SU-DHL-6 (cell line): ENCODE results near the gene BMP7.

Source experiments
- H2AFZ ChIP-seq: fragments of 200-600 bp; sonication (generic); 2 replicates; pipeline ENCODE4 v1.6.1; 2014; ENCODE audit warnings: low read depth, mild to moderate bottlenecking, moderate library complexity, mixed read lengths, antibody characterized with exemption, low read length; ENCODE audit not compliant: severe bottlenecking
- H3F3A ChIP-seq: fragments of 200-600 bp; shearing (Covaris generic); 2 replicates; pipeline ENCODE4 v1.6.0; 2016; ENCODE audit warnings: antibody characterized with exemption, mild to moderate bottlenecking; ENCODE audit not compliant: insufficient read depth
- H3K27ac ChIP-seq: fragments of 200-600 bp; sonication (generic); 2 replicates; pipeline ENCODE4 v1.5.1; 2016; ENCODE audit warnings: low read depth, mild to moderate bottlenecking, low read length, moderate library complexity, mixed read lengths
- H3K27me3 ChIP-seq: fragments of 200-600 bp; sonication (generic), shearing (Covaris generic); 2 replicates; pipeline ENCODE4 v1.6.0; 2014; ENCODE audit warnings: mild to moderate bottlenecking, low read length
- H3K36me3 ChIP-seq: fragments of 200-600 bp; sonication (generic); 2 replicates; pipeline ENCODE4 v1.6.1; 2014; ENCODE audit warnings: mild to moderate bottlenecking, low read length, mixed read lengths
- H3K4me2 ChIP-seq: fragments of 300-600, 200-600 bp; shearing (Covaris generic), sonication (generic); 2 replicates; pipeline ENCODE4 v1.6.0; 2014; ENCODE audit warnings: low read length, low read depth, mild to moderate bottlenecking; ENCODE audit not compliant: poor library complexity, severe bottlenecking
- H3K4me3 ChIP-seq: fragments of 200-600 bp; sonication (generic); 2 replicates; pipeline ENCODE4 v1.5.1; 2014; ENCODE audit warnings: antibody characterized with exemption, low read length, mild to moderate bottlenecking, mixed read lengths; ENCODE audit not compliant: insufficient read depth, poor library complexity, severe bottlenecking
- H3K79me2 ChIP-seq: fragments of 200-600 bp; sonication (generic); 2 replicates; pipeline ENCODE4 v1.6.1; 2014; ENCODE audit warnings: mild to moderate bottlenecking, low read length, moderate library complexity; ENCODE audit not compliant: insufficient read depth
- H3K9ac ChIP-seq: fragments of 200-600 bp; sonication (generic); 2 replicates; pipeline ENCODE4 v1.7.0; 2014; ENCODE audit warnings: mild to moderate bottlenecking, low read length
- H3K9me2 ChIP-seq: fragments of 200-600 bp; sonication (generic); replicated peaks from 2 replicates; pipeline ENCODE4 v1.6.1; 2014; ENCODE audit warnings: low read length; ENCODE audit not compliant: insufficient read depth
- H3K9me3 ChIP-seq: fragments of 200-600 bp; sonication (generic); 2 replicates; pipeline ENCODE4 v1.6.1; 2014; ENCODE audit warnings: low read length, mixed read lengths; ENCODE audit not compliant: insufficient read depth
- H4K20me1 ChIP-seq: fragments of 200-600 bp; sonication (generic); 2 replicates; pipeline ENCODE4 v1.6.1; 2014; ENCODE audit warnings: low read depth, mild to moderate bottlenecking, antibody characterized with exemption, low read length, moderate library complexity, mixed read lengths
- EZH2phosphoT487 ChIP-seq: fragments of 200-600 bp; sonication (generic), shearing (Covaris generic); conservative IDR thresholded peaks from 2 replicates; pipeline ENCODE4 v1.6.1; 2018; ENCODE audit warnings: mild to moderate bottlenecking, antibody characterized with exemption, low read length, moderate library complexity, mixed read lengths
- TF ChIP-seq, protein P1 (sequence below): fragments of 200-600 bp; sonication (generic); IDR thresholded peaks from one replicate; pipeline ENCODE4 v1.5.1; 2017; ENCODE audit warnings: antibody characterized with exemption, mild to moderate bottlenecking, low read length, moderate library complexity; ENCODE audit not compliant: insufficient read depth, poor library complexity, severe bottlenecking

BMP7 gene

DNA sequence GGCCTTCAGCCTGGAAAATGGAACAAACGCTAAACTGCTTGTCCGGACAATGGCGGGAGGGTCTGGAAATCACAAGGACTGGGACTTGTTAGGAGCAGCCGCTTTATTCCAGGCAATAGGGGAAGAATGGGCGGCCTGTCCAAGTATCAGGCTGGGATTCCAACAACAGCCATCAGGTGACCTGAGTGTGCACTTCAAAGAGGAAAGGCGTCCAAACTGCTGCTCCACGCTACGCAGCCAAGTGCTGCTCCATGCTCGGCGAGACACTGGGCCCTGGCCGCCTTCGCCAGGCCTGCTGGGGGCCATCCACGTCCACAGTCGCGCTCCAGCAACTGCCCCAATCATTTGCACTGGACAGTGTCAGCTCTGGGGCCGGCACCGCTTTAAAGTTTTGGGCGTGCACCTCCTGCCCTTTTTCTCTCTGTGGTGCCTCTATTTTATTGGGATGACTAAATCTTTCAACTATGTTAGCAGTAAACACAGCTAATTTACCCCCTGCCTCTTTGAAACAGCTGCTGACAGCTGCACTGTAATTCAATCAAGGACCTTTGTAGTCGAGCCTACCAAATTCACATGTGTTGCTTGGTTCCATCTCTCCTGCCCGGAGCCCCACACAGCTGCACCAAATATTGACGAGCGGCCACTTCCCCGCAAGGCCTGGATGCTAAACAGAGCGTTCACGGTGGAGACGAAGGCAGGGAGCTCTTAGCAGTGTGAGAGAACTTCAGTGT, 98.3 kb downstream of the BMP7 start:
- Histone ChIP-seq H3K27me3 (no peaks in the 10 kb centered on the region), H4K20me1 (no peaks in the 10 kb centered on the region), H3K4me3 (no peak overlapping the region), H3F3A (no peaks in the 10 kb centered on the region; the same call in 1 of the 2 replicates), H3K4me2 (no peak overlapping the region), H3K36me3 (peaks cover 8% of the 10 kb centered on the region), H3K9ac (no peak overlapping the region), H3K27ac (no peak overlapping the region), H2AFZ (no peak overlapping the region), H3K79me2 (no peaks in the 10 kb centered on the region), H3K9me2 (no peaks in the 10 kb centered on the region), H3K9me3 (no peaks in the 10 kb centered on the region)
- TF ChIP-seq, protein P1, sequence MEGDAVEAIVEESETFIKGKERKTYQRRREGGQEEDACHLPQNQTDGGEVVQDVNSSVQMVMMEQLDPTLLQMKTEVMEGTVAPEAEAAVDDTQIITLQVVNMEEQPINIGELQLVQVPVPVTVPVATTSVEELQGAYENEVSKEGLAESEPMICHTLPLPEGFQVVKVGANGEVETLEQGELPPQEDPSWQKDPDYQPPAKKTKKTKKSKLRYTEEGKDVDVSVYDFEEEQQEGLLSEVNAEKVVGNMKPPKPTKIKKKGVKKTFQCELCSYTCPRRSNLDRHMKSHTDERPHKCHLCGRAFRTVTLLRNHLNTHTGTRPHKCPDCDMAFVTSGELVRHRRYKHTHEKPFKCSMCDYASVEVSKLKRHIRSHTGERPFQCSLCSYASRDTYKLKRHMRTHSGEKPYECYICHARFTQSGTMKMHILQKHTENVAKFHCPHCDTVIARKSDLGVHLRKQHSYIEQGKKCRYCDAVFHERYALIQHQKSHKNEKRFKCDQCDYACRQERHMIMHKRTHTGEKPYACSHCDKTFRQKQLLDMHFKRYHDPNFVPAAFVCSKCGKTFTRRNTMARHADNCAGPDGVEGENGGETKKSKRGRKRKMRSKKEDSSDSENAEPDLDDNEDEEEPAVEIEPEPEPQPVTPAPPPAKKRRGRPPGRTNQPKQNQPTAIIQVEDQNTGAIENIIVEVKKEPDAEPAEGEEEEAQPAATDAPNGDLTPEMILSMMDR: no peak
- TF ChIP-seq EZH2phosphoT487: no peak

DNA sequence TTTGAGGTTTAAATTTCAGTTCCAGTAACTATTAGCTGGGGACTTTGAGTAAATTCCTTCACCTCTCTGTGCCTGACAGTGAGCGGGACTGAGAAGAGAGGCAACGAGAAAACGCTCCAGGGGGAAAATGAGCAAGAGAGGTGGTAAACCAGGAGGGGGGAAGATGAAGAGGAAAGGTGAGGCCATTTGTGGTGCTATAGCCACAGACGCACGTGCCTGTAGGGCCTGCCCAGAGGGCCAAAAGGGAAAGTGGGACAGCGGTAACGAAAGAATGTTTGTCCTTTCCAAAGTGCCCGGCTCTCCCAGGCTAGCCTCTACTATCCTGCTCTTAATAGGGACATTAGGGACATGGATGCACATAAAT, 99.2 kb downstream of the BMP7 start:
- Histone ChIP-seq H2AFZ (no peak overlapping the region), H3K9me2 (no peaks in the 10 kb centered on the region), H4K20me1 (no peaks in the 10 kb centered on the region), H3F3A (no peaks in the 10 kb centered on the region; the same call in 1 of the 2 replicates), H3K27me3 (no peaks in the 10 kb centered on the region), H3K79me2 (no peaks in the 10 kb centered on the region), H3K9me3 (no peaks in the 10 kb centered on the region), H3K27ac (no peak overlapping the region), H3K4me2 (no peak overlapping the region), H3K4me3 (no peak overlapping the region), H3K9ac (no peak overlapping the region), H3K36me3 (peaks cover 8% of the 10 kb centered on the region)
- TF ChIP-seq, protein P1: no peak
- TF ChIP-seq EZH2phosphoT487: no peak

GRCh38 chr20:57166568-57167291, 99.7 kb downstream of the BMP7 start:
- H3K9me2 ChIP-seq: no peaks in the 10 kb centered on the region
- no peaks in the 10 kb centered on the region for H3K9me3 ChIP-seq
- H3K9ac ChIP-seq: no peak overlapping the region
- peaks cover 6% of the 10 kb centered on the region for H3K36me3 ChIP-seq
- H3K4me3 ChIP-seq: no peak overlapping the region
- no peaks in the 10 kb centered on the region for H4K20me1 ChIP-seq
- no peaks in the 10 kb centered on the region for H3K79me2 ChIP-seq
- H3K27me3 ChIP-seq: no peaks in the 10 kb centered on the region
- H3K4me2 ChIP-seq: no peak overlapping the region
- no peak overlapping the region for H3K27ac ChIP-seq
- TF ChIP-seq, protein P1: no peak
- TF ChIP-seq EZH2phosphoT487: no peak
- no peak overlapping the region for H2AFZ ChIP-seq
- H3F3A ChIP-seq: no peaks in the 10 kb centered on the region; the same call in 1 of the 2 replicates
